Measurements from ENCODE around the gene LFNG. TPM values are rescaled to one million over a fixed set of nuclear protein-coding genes. Genes with fewer than 3 reads are reported as not detected.

LFNG gene
- total and polyA plus RNA-seq, 4 donors, result 11.5 to 47.6 (median 23.7) TPM

DNA sequence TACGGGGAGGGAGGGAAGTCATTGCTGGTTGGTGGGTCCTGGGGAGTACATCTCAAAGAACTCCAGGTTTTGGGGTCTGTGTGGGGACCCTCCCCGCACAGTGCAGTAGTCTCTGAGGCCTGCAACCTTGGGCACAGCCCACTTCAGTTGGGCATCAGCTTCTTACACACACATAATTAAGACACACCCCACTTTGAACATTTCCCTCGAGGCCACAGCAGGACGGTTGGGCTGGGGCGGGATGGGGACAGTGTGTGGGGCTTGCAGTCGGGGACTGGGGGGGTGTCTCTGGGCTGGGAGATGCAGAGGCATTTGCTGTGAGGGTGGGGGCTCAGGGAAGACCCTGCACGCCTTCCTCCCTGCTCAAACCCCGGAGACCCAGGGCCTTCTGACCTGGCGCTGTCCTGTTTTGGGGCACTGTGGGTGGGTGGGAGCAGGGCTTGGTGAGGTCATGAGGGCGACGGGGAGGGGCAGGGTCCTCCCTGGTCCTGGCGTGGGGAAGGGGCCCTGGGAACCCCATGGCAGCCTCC lies 1.3 kb downstream of the LFNG start:
- Histone ChIP-seq H3K27me3 (ENCODE audit: control insufficient read depth in 3 of 3, insufficient read depth in 3 of 3, low read length in 2 of 3) (peaks cover 0 to 5% (median 0%) of the 10 kb centered on the region in 3 donors), H3K36me3 (ENCODE audit: control insufficient read depth in 4 of 4, insufficient read depth in 4 of 4, low read length in 4 of 4) (peaks cover 0 to 5% (median 0%) of the 10 kb centered on the region in 4 donors), H3K4me1 (ENCODE audit: control insufficient read depth in 5 of 5, insufficient read depth in 5 of 5, low read length in 5 of 5) (peaks cover 0 to 48% (median 33%) of the 10 kb centered on the region in 5 donors), H3K9me3 (ENCODE audit: control insufficient read depth in 4 of 4, insufficient read depth in 3 of 4, low read length in 3 of 4) (no peaks in the 10 kb centered on the region), H3K27ac (ENCODE audit: low read depth in 1 of 2, low read length in 1 of 2) (peak overlapping the region in 1 of 2 donors; percentile 45), H3K9ac (ENCODE audit: insufficient read depth in 1 of 2, low read length in 2 of 2) (no peak overlapping the region), H3K4me3 (peak overlapping the region; percentile 52)
- TF ChIP-seq, protein P1, sequence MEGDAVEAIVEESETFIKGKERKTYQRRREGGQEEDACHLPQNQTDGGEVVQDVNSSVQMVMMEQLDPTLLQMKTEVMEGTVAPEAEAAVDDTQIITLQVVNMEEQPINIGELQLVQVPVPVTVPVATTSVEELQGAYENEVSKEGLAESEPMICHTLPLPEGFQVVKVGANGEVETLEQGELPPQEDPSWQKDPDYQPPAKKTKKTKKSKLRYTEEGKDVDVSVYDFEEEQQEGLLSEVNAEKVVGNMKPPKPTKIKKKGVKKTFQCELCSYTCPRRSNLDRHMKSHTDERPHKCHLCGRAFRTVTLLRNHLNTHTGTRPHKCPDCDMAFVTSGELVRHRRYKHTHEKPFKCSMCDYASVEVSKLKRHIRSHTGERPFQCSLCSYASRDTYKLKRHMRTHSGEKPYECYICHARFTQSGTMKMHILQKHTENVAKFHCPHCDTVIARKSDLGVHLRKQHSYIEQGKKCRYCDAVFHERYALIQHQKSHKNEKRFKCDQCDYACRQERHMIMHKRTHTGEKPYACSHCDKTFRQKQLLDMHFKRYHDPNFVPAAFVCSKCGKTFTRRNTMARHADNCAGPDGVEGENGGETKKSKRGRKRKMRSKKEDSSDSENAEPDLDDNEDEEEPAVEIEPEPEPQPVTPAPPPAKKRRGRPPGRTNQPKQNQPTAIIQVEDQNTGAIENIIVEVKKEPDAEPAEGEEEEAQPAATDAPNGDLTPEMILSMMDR (IDR thresholded peaks at IDR 0.05; ENCODE audit: control extremely low read depth, extremely low read depth), result no peak
- no peak for DNase-seq
- ATAC-seq (ENCODE audit: insufficient read depth, low FRiP score), result no peak
- WGBS, 2 donors, result 15 to 23% methylated on average over 12 of the region's 12 CpGs

- DNase-seq, result no peak
- TF ChIP-seq, protein P1 (IDR thresholded peaks at IDR 0.05; ENCODE audit: control extremely low read depth, extremely low read depth), result no peak
- H3K36me3 ChIP-seq (ENCODE audit: control insufficient read depth in 4 of 4, insufficient read depth in 4 of 4, low read length in 4 of 4), result peaks cover 0 to 7% (median 0%) of the 10 kb centered on the region in 4 donors
- H3K4me1 ChIP-seq (ENCODE audit: control insufficient read depth in 5 of 5, insufficient read depth in 5 of 5, low read length in 5 of 5), result peaks cover 0 to 48% (median 33%) of the 10 kb centered on the region in 5 donors
- H3K4me3 ChIP-seq, result peak overlapping the region; percentile 36
- WGBS, 2 donors, result 21 to 32% methylated on average over 21 of the region's 21 CpGs
- H3K27me3 ChIP-seq (ENCODE audit: control insufficient read depth in 3 of 3, insufficient read depth in 3 of 3, low read length in 2 of 3), result peaks cover 0 to 5% (median 0%) of the 10 kb centered on the region in 3 donors
- H3K9ac ChIP-seq (ENCODE audit: insufficient read depth in 1 of 2, low read length in 2 of 2), result no peak overlapping the region
- H3K27ac ChIP-seq (ENCODE audit: low read depth in 1 of 2, low read length in 1 of 2), result peak overlapping the region in 1 of 2 donors; percentile 79
- no peaks in the 10 kb centered on the region for H3K9me3 ChIP-seq (ENCODE audit: control insufficient read depth in 4 of 4, insufficient read depth in 3 of 4, low read length in 3 of 4)
- no peak for ATAC-seq (ENCODE audit: insufficient read depth, low FRiP score)
Measured at GRCh38 chr7:2521341-2521745, 1.8 kb downstream of the LFNG start.

GRCh38 chr7:2521952-2522591 lies 2.5 kb downstream of the LFNG start:
- H3K27ac ChIP-seq (ENCODE audit: low read depth in 1 of 2, low read length in 1 of 2), result peak overlapping the region in 1 of 2 donors; percentile 79
- H3K36me3 ChIP-seq (ENCODE audit: control insufficient read depth in 4 of 4, insufficient read depth in 4 of 4, low read length in 4 of 4), result peaks cover 0 to 15% (median 0%) of the 10 kb centered on the region in 4 donors
- no peak for ATAC-seq (ENCODE audit: insufficient read depth, low FRiP score)
- peaks cover 0 to 48% (median 35%) of the 10 kb centered on the region in 5 donors for H3K4me1 ChIP-seq (ENCODE audit: control insufficient read depth in 5 of 5, insufficient read depth in 5 of 5, low read length in 5 of 5)
- H3K9ac ChIP-seq (ENCODE audit: insufficient read depth in 1 of 2, low read length in 2 of 2), result no peak overlapping the region
- H3K9me3 ChIP-seq (ENCODE audit: control insufficient read depth in 4 of 4, insufficient read depth in 3 of 4, low read length in 3 of 4), result no peaks in the 10 kb centered on the region
- TF ChIP-seq, protein P1 (IDR thresholded peaks at IDR 0.05; ENCODE audit: control extremely low read depth, extremely low read depth), result no peak
- DNase-seq, result peak in 1 of 3 donors; percentile 58
- H3K27me3 ChIP-seq (ENCODE audit: control insufficient read depth in 3 of 3, insufficient read depth in 3 of 3, low read length in 2 of 3), result peaks cover 0 to 5% (median 0%) of the 10 kb centered on the region in 3 donors
- no peak overlapping the region for H3K4me3 ChIP-seq
- WGBS, 2 donors, result 9 to 16% methylated on average over 17 of the region's 17 CpGs

All from lung (tissue), 12 donors.